ENCODE results near the gene VSIG4.

GRCh38 chrX:66028936-66029335 is 10.9 kb downstream of the VSIG4 start:
- TF ChIP-seq POLR2A (IDR thresholded peaks at IDR 0.05): no peak
- no peak for TF ChIP-seq CTCF (IDR thresholded peaks at IDR 0.05)
